ENCODE results near the gene SFTA2.
"Not testable (repeated sequence)": the region's sequence is repeated elsewhere in the genome, so short reads cannot be mapped to it uniquely, and the experiment has no call there.

SFTA2 gene

DNA sequence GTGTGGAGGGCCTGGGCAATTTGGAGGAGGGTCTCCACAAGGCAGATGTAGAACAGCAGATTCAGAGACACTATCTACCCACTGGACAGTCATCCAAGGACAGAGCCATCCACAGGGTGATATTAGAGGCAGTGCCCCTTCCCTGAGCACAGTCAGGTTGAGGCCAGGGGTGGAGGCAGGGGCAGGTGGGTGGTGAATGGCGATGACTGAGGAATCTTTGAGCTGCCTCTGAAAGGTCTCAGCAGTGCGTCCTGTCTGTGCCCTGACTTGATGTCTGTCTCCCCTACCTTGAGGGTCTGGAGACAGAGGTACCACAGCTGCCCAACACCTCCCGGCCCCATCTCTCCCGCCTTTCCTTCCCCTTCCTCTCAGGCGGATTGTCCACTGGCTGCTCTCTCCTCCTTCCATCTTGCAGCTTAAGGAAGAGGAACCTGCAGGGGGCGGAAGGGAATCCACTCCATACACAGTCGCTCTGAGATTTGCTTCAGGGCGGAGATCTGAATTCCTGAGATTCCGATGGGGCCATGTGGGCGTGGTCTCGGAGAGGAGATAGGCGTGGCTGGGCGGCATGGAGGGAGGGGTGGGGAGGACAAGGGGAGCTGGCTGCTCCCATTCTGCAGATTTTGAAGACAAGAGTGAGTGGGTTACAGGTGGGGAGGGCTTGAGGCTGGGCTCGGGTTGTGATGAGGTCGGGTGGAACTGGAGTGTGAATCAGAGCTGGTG is 10.5 kb upstream of the SFTA2 start:
- peak; percentile 62 for DNase-seq

GRCh38 chr6:30940361-30940986 is 8.5 kb upstream of the SFTA2 start, which contains the start of gene MUCL3:
MUCL3 (plus strand) TSS chr6:30940973; CDS start chr6:30941000, 27 bp downstream.
- peak; percentile 41 for DNase-seq

- no peak for DNase-seq
Observed at GRCh38 chr6:30939473-30939872, 7.5 kb upstream of the SFTA2 start.

DNA sequence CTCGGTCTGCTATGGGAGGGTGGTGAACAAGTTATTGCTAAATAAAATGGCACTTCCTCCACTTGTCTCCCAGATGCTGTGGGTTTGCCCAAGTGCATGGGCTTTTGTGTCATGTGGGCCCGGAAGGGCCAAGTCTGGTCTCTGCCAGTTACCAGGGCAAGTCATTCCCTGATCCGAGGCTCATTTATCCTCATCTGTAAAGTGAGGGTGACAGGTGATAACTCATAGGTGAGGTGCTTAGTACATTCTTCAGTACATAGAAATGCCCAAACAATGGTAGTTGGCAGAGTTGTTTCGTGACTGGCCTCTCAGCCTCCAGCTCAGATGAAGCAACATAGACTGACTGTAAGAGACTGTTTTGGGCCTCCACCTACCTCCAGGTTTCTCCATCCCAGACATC is 6.8 kb upstream of the SFTA2 start:
- DNase-seq: no peak

GRCh38 chr6:30937265-30937664 is 5.3 kb upstream of the SFTA2 start:
- no peak for DNase-seq

DNA sequence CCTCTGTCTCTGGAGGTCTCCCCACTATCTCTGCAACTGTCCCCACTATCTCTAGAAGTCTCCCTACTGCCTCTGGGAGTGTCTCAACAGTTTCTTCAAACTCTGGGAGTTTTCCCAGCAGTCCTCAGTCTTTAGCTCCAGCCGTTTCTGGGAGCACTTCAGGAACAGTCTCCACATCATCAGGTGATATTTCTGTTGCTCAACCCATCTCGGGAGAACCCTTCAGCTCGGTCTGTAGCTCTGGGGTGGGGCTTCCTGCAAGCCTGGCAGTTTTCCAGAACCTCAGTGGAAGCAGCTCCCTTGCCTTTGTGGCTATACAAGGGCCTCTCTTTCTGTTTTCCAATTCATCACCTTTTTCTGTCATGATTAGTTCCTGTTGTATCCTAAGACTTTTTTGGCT is 3.0 kb upstream of the SFTA2 start:
- DNase-seq: peak; percentile 39

DNA sequence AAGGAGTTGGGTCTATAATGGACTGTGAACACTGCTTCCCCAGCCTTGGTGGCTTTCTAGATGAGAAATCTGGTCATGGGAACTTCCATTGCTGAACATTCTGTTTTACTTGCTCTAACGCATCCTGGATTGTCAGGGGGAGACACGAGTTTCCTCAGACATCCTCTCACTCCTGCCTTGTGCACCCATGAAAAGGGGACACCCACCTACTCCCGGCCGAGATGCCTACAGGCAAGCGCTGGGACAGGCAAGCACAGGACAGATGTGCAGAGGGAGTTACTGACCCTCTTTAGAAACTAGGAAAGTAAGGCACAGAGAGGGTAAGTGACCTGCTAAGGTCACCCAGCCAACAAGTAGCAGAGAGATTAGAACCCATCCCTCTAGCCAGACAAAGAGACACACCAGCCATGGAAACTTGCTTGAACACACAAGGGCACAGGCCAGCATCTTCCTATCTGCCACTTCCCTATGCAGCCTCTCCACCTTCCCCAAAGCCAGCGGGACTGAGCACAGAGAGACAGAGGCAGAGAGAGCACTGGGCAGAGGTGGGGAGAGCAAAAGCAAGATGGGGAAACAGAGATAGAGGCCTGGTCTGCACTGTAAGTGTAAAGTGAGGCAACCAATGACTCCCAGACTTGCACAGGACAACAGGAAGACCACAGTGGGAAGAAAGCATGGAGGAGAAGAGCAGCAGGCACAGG is 845 bp upstream of the SFTA2 start:
- no peak for DNase-seq

DNA sequence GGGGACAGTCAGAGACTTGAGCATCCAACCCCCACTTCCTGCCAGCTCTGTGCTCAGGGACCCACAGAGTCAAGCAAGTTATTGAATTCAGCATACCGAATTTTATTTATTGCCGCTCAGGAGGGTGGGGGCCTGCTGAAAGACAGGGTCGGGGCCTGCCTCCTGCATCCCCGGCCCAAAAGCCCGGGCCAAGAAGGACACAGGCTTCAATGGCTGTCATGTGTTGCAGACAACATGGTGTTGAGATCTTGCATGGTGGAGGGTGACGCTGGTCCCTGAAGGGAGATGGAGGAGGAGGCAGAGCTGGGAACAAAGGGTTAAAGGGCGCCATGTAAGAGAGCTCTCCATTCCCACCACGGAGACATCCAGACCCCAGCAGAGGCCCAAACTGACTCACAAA is 698 bp downstream of the SFTA2 start:
- DNase-seq: no peak

DNA sequence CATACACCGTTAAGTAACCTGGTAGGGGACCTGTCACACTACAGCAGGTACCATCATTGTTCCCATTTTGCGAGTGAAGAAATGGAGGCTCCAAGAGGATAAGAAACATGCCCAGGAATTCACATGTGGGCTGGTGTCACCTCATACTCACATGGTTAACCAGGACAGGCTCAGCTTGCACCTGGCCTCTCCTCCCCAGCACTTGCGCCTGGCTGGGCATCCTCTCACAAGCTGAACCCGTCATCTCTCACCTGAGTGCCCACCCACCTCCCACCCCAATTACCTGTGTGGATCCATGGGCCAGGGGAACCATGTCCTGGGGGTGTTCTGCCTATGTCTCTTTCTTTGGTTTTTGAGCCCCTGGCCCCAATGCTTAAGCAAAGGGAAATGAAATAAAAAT is 1.5 kb downstream of the SFTA2 start:
- no peak for DNase-seq

DNA sequence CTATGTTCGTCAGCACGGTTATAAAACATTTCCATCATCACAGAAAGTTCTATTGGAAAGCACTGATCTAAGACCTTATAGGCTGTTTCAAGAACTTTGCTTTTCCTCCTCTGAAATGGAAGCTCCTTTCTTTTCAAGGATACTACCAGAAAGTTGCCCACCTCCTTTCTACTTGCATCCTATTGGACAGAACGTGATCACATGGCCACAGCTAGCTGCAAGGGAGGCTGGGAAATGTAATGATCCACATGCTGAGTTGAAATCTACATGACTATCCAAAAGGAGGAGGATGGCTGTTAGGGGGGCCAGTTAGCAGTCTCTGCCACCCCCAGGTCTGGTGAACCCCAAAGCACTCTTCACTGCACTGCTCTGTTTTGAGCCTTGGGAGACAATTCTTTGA is 3.3 kb downstream of the SFTA2 start:
- no peak for DNase-seq

GRCh38 chr6:30927080-30927479 is 4.9 kb downstream of the SFTA2 start:
- not testable (repeated sequence) for DNase-seq

- DNase-seq: no peak
Observed at GRCh38 chr6:30926644-30927043, 5.3 kb downstream of the SFTA2 start.

DNA sequence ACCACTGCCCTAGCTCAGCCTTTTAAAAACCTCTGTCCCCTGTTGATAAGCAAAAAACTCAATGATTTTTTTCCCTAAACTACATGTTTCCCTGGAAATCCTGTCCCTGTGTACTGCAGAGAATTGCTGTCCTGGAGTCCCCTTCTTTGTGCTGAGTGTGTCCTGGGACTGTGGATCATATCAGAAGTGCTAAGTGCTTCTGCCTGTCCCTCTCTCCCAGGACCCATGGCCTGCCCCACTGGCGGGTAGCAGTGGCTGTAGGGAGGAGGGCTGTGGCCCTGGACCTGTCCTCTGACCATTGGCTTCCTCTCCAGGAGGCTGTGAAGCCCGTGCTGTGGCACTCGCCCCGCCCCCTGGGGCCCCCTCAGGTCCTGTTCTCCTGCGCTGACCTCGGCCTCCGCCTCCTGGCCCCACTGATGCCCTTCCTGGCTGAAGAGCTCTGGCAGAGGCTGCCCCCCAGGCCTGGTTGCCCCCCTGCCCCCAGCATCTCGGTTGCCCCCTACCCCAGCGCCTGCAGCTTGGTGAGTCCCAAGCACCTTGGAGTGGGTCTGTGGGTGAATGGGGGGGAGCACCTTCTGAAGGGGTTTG is 7.8 kb downstream of the SFTA2 start:
- not testable (repeated sequence) for DNase-seq

DNA sequence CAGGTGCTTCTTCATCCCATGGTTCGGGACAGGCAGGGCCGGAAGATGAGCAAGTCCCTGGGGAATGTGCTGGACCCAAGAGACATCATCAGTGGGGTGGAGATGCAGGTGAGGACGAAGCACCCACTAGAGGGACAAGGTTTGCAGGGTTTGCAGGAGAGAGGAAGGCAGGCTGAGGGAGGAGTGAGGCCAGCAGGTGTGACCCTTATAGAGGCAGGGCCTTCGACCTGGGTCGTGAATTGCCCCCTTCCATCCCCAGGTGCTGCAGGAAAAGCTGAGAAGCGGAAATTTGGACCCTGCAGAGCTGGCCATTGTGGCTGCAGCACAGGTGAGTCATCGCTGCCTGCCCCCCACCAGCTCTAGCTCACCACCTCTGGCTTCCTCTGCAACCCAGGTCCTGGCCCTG is 9.5 kb downstream of the SFTA2 start:
- DNase-seq: no peak

DNA sequence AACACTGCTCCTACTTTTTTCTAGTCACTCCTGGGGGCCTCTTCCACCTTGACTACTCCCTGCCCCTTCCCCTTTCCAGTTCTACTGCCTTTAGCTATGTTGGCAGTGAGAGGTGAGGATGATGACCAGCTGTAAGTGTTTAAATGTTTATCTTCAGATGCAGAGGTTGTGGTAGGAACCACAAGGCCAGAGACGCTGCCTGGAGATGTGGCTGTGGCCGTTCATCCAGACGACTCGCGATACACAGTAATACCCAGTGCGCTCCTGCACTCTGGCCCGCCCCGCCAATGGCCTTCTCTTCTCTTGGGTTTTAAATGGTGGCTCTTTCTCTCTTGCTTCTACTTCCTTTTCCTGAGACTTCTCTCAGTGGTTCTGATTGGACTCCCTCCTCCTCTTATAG is 13.3 kb downstream of the SFTA2 start:
- no peak for DNase-seq

DNA sequence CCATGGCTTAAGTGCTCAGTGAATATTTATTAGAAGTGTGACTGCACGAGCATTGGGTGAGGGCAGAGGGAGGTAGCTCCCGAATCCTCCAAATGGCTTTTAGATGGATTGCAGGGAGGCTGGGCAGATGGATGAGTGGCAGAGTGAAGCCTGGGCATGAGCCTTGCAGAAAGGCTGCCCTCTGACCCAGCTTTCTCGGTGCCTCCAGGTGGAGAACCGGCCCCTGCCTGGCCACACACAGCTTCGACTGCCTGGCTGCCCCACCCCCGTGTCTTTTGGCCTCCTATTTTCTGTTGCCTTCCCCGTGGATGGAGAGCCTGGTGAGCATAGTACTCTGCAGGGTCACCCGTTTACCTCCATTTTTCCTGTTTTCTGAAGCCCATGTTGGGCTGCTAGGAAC is 14.5 kb downstream of the SFTA2 start:
- DNase-seq: no peak

- DNase-seq: no peak
Observed at GRCh38 chr6:30917041-30917440, 14.9 kb downstream of the SFTA2 start.

- peak; percentile 66 for DNase-seq
Observed at GRCh38 chr6:30915591-30915946, 16.4 kb downstream of the SFTA2 start.

DNA sequence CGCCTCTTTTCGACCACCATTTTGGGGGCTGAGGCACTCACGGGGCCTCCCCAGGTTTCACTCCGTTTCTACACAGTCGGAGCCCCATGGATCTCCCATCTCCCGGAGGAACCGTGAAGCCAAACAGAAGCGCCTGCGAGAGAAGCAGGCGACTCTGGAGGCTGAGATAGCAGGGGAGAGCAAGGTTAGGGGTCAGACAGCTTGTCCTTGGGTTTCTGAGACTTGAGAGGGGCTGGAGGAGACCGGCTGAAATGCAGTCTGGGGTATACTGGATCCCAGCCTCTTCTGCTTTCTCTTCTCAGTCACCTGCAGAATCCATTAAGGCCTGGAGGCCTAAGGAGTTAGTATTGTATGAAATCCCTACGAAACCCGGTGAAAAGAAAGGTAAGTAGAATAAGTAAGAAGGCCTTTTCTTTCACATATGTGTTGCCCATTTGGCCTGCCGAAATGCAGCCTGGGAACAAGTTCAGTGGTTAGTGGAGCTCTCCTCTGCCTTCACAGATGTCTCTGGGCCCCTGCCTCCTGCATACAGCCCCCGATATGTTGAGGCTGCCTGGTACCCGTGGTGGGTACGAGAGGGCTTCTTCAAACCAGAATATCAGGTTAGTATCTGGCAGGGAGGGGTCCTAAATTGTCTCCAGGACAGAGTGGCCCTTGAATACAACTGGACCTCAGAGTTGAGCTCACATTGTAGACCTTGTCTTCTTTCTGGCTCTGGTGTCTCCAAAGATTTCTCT is 16.9 kb downstream of the SFTA2 start:
- peak; percentile 13 for DNase-seq

GRCh38 chr6:30914076-30914853 is 17.7 kb downstream of the SFTA2 start, which contains the start of gene VARS2:
VARS2 (plus strand) TSS chr6:30914238; CDS start chr6:30914837, 599 bp downstream.
- DNase-seq: peak; percentile 95

GRCh38 chr6:30913721-30914075 is 18.3 kb downstream of the SFTA2 start:
- DNase-seq: no peak

All from RPMI8226 (cell line).